ENCODE data around the gene HLA-A. TPM values are rescaled to one million over a fixed set of nuclear protein-coding genes. Genes with fewer than 3 reads are reported as not detected.

HLA-A gene
- total and polyA plus RNA-seq, 2 of the 13 experiments (the other 11 are each of a cell fraction or from before 2014, with no cell fraction given): 345 to 527 TPM

DNA sequence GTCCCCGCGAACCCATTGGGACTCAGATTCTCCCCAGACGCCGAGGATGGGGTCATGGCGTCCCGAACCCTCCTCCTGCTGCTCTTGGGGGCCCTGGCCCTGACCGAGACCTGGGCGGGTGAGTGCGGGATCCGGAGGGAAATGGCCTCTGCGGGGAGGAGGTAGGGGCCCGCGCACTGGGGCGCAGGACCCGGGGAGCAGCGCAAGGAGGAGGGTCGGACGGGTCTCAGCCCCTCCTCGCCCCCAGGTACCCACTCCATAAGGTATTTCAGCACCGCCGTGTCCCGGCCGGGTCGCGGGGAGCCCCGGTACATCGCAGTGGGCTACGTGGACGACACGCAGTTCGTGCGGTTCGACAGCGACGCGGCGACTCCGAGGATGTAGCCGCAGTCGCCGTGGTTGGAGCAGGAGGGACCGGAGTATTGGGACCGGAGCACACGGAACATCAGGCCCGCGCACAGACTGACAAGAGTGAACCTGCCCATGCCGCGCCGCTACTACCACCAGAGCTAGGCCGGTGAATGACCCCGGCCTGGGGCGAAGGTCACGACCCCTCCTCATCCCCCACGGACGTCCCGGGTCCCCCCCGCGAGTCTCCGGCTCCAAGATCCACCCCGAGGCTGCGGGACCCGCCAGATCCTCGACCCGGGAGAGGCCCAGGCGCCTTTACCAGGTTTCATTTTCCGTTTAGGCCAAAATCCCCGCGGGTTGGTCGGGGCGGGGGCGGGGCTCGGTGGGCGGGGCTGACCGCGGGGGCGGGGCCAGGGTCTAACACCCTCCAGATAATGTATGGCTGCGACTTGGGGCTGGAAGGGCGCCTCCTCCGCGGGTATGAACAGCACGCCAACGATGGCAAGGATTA is 15.7 kb upstream of the HLA-A start (continued):
- TF ChIP-seq LRRFIP1 (CRISPR knock-in tag; conservative IDR thresholded peaks at IDR 0.05) (no peak), ZMAT3 (CRISPR knock-in tag; conservative IDR thresholded peaks at IDR 0.05) (0 out of 2 replicates have a peak, but pooled peaks have one; percentile 64), ZNF34 (CRISPR knock-in tag; IDR thresholded peaks at IDR 0.05; ENCODE audit: borderline replicate concordance) (no peak), IRF1 (CRISPR knock-in tag; IDR thresholded peaks at IDR 0.05; ENCODE audit: low read depth) (0 out of 2 replicates have a peak, but pooled peaks have one; percentile 46), ZFX (CRISPR knock-in tag; IDR thresholded peaks at IDR 0.05; ENCODE audit: low read depth) (peak; percentile 91), SOX5 (CRISPR knock-in tag; IDR thresholded peaks at IDR 0.05; ENCODE audit: borderline replicate concordance) (no peak), MXI1 (IDR thresholded peaks at IDR 0.05; ENCODE audit: borderline replicate concordance, low read depth, low read length) (no peak; the same call in 2 of the 3 replicates), KAT7 (CRISPR knock-in tag; IDR thresholded peaks at IDR 0.05; ENCODE audit: borderline replicate concordance) (no peak), ZNF567 (CRISPR knock-in tag; IDR thresholded peaks at IDR 0.05; ENCODE audit: borderline replicate concordance) (no peak), TBX2 (CRISPR knock-in tag; IDR thresholded peaks at IDR 0.05; ENCODE audit: borderline replicate concordance) (no peak; the same call in 1 of the 2 replicates), BRCA1 (CRISPR knock-in tag; IDR thresholded peaks at IDR 0.05) (no peak), ATF7 (IDR thresholded peaks at IDR 0.05) (no peak), ATF7 (CRISPR knock-in tag; IDR thresholded peaks at IDR 0.05) (no peak)
- TF ChIP-seq, protein P1, sequence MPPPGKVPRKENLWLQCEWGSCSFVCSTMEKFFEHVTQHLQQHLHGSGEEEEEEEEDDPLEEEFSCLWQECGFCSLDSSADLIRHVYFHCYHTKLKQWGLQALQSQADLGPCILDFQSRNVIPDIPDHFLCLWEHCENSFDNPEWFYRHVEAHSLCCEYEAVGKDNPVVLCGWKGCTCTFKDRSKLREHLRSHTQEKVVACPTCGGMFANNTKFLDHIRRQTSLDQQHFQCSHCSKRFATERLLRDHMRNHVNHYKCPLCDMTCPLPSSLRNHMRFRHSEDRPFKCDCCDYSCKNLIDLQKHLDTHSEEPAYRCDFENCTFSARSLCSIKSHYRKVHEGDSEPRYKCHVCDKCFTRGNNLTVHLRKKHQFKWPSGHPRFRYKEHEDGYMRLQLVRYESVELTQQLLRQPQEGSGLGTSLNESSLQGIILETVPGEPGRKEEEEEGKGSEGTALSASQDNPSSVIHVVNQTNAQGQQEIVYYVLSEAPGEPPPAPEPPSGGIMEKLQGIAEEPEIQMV (CRISPR knock-in tag; IDR thresholded peaks at IDR 0.05; ENCODE audit: low read depth): no peak
- TF ChIP-seq, protein P2, sequence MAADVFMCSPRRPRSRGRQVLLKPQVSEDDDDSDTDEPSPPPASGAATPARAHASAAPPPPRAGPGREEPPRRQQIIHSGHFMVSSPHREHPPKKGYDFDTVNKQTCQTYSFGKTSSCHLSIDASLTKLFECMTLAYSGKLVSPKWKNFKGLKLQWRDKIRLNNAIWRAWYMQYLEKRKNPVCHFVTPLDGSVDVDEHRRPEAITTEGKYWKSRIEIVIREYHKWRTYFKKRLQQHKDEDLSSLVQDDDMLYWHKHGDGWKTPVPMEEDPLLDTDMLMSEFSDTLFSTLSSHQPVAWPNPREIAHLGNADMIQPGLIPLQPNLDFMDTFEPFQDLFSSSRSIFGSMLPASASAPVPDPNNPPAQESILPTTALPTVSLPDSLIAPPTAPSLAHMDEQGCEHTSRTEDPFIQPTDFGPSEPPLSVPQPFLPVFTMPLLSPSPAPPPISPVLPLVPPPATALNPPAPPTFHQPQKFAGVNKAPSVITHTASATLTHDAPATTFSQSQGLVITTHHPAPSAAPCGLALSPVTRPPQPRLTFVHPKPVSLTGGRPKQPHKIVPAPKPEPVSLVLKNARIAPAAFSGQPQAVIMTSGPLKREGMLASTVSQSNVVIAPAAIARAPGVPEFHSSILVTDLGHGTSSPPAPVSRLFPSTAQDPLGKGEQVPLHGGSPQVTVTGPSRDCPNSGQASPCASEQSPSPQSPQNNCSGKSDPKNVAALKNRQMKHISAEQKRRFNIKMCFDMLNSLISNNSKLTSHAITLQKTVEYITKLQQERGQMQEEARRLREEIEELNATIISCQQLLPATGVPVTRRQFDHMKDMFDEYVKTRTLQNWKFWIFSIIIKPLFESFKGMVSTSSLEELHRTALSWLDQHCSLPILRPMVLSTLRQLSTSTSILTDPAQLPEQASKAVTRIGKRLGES (CRISPR knock-in tag; IDR thresholded peaks at IDR 0.05; ENCODE audit: borderline replicate concordance): no peak

All from HepG2 (cell line).